IMR-90 (cell line): Measurements from ENCODE around the gene SLC12A7. TPM values are rescaled to one million over a fixed set of nuclear protein-coding genes. Genes with fewer than 3 reads are reported as not detected.

ENCODE experiments used
- ATAC-seq: fragments of 200-7000 bp; cut with Tn5 transposase; 2 replicates; pipeline ENCODE4 v1.9.1; 2020; ENCODE audit warnings: low read depth, mild to moderate bottlenecking, moderate library complexity
- BruUV-seq: library from RNA; stranded (reverse); fragments of 400-500 nt; replicated peaks from 2 replicates; lab custom pipeline; 2021; lab: Mats Ljungman, UMichigan
- CTCF ChIA-PET: fragments of 300-600 bp; formaldehyde crosslinking; extraction: SDS; loops from one replicate; lab custom pipeline; 2021; ENCODE audit warnings: antibody characterized with exemption; lab: Yijun Ruan, JAX
- POLR2A ChIA-PET: fragments of 300-600 bp; sonication (Branson Sonifier 250); formaldehyde crosslinking; loops from one replicate; lab custom pipeline; 2022; ENCODE audit warnings: antibody characterized with exemption; ENCODE audit not compliant: unreplicated experiment; lab: Charles Lee
- DNase-seq: peaks from one replicate; pipeline ENCODE4 v3.0.0; 2013
- H2AFZ ChIP-seq: replicated peaks from 2 replicates; pipeline ENCODE3; 2013; ENCODE audit warnings: low read length, mild to moderate bottlenecking; ENCODE audit not compliant: poor library complexity
- H2AK5ac ChIP-seq: 2 replicates; pipeline ENCODE4 v1.6.1; 2013; ENCODE audit warnings: low read depth, low read length, inconsistent platforms
- H2AK9ac ChIP-seq: replicated peaks from 2 replicates; pipeline ENCODE3; 2013; ENCODE audit warnings: mild to moderate bottlenecking, low read depth, low read length, moderate library complexity; ENCODE audit not compliant: poor library complexity
- H2BK120ac ChIP-seq: 2 replicates; pipeline ENCODE4 v1.6.1; 2013; ENCODE audit warnings: low read depth, low read length, inconsistent platforms
- H2BK15ac ChIP-seq: 3 replicates; pipeline ENCODE4 v1.6.1; 2013; ENCODE audit warnings: low read depth, low read length, inconsistent platforms
- H2BK20ac ChIP-seq: 2 replicates; pipeline ENCODE4 v1.6.1; 2013; ENCODE audit warnings: low read depth, mild to moderate bottlenecking, inconsistent platforms, low read length, moderate library complexity
- H2BK5ac ChIP-seq: 2 replicates; pipeline ENCODE4 v1.6.1; 2013; ENCODE audit warnings: mild to moderate bottlenecking, low read depth, low read length, inconsistent platforms; ENCODE audit not compliant: poor library complexity, severe bottlenecking
- H3K14ac ChIP-seq: replicated peaks from 2 replicates; pipeline ENCODE4 v1.6.1; 2013; ENCODE audit warnings: low read depth, low read length, inconsistent platforms
- H3K18ac ChIP-seq: 2 replicates; pipeline ENCODE4 v1.6.1; 2013; ENCODE audit warnings: low read depth, low read length, control low read depth
- H3K23ac ChIP-seq: 2 replicates; pipeline ENCODE4 v1.6.1; 2013; ENCODE audit warnings: low read depth, low read length, inconsistent platforms
- H3K27ac ChIP-seq: 2 replicates; pipeline ENCODE4 v1.5.1; 2013; ENCODE audit warnings: mild to moderate bottlenecking, control low read depth, low read length; ENCODE audit not compliant: insufficient read depth
- H3K27me3 ChIP-seq: 2 replicates; pipeline ENCODE4 v1.6.1; 2013; ENCODE audit warnings: low read length; ENCODE audit not compliant: control insufficient read depth, insufficient read depth
- H3K36me3 ChIP-seq: 2 replicates; pipeline ENCODE4 v1.6.1; 2013; ENCODE audit warnings: low read length, mixed read lengths; ENCODE audit not compliant: control insufficient read depth, insufficient read depth
- H3K4ac ChIP-seq: 2 replicates; pipeline ENCODE4 v1.6.1; 2013; ENCODE audit warnings: low read depth, low read length, inconsistent platforms
- H3K4me1 ChIP-seq: 2 replicates; pipeline ENCODE4 v1.6.1; 2013; ENCODE audit warnings: low read length, mixed read lengths; ENCODE audit not compliant: control insufficient read depth, insufficient read depth
- H3K4me2 ChIP-seq: 2 replicates; pipeline ENCODE4 v1.6.1; 2013; ENCODE audit warnings: low read depth, mild to moderate bottlenecking, control low read depth, low read length, moderate library complexity
- H3K4me3 ChIP-seq: 2 replicates; pipeline ENCODE4 v1.5.1; 2013; ENCODE audit warnings: low read depth, mild to moderate bottlenecking, control low read depth, low read length, moderate library complexity; ENCODE audit not compliant: insufficient read depth
- H3K56ac ChIP-seq: 2 replicates; pipeline ENCODE4 v1.6.1; 2013; ENCODE audit warnings: low read length, inconsistent platforms; ENCODE audit not compliant: insufficient read depth; ENCODE audit errors: extremely low read depth
- H3K79me1 ChIP-seq, 2 experiments: 2 replicates each; pipeline ENCODE4 v1.6.1; 2013; ENCODE audit warnings: low read length in 2 of 2, inconsistent platforms in 1 of 2, low read depth in 1 of 2
- H3K9ac ChIP-seq: 2 replicates; pipeline ENCODE4 v1.6.1; 2013; ENCODE audit warnings: low read depth, low read length, control low read depth
- H3K9me1 ChIP-seq: 2 replicates; pipeline ENCODE4 v1.6.1; 2013; ENCODE audit warnings: low read length, inconsistent platforms; ENCODE audit not compliant: insufficient read depth
- H3K9me3 ChIP-seq: 2 replicates; pipeline ENCODE4 v1.6.1; 2013; ENCODE audit warnings: low read length; ENCODE audit not compliant: control insufficient read depth, insufficient read depth
- H4K20me1 ChIP-seq: 2 replicates; pipeline ENCODE4 v1.6.1; 2013; ENCODE audit warnings: low read length, inconsistent platforms; ENCODE audit not compliant: insufficient read depth
- H4K5ac ChIP-seq: 2 replicates; pipeline ENCODE4 v1.6.1; 2013; ENCODE audit warnings: mild to moderate bottlenecking, low read depth, low read length, control low read depth
- H4K8ac ChIP-seq, 2 experiments: 2 replicates each; pipeline ENCODE4 v1.6.1; 2013; ENCODE audit warnings: low read depth in 2 of 2, low read length in 2 of 2, control low read depth in 1 of 2, inconsistent platforms in 1 of 2
- H4K91ac ChIP-seq: 2 replicates; pipeline ENCODE4 v1.6.1; 2013; ENCODE audit warnings: low read depth, low read length, inconsistent platforms; ENCODE audit not compliant: insufficient read depth
- BHLHE40 ChIP-seq: fragments of 150-350 bp; IDR thresholded peaks from 2 replicates; pipeline ENCODE4 v1.6.1; 2016; ENCODE audit warnings: mild to moderate bottlenecking, low read depth, low read length
- CEBPB ChIP-seq: IDR thresholded peaks from 2 replicates; pipeline ENCODE4 v1.6.1; 2012; ENCODE audit warnings: low read depth, low read length, improper control_type of control experiment
- CHD1 ChIP-seq: IDR thresholded peaks from 2 replicates; pipeline ENCODE4 v1.6.1; 2012; ENCODE audit warnings: low read depth, low read length, improper control_type of control experiment
- MAZ ChIP-seq: IDR thresholded peaks from 2 replicates; pipeline ENCODE4 v1.6.1; 2012; ENCODE audit warnings: low read depth, mild to moderate bottlenecking, low read length, improper control_type of control experiment, moderate library complexity, borderline replicate concordance
- MXI1 ChIP-seq: IDR thresholded peaks from 2 replicates; pipeline ENCODE4 v1.6.1; 2012; ENCODE audit warnings: low read depth, mild to moderate bottlenecking, low read length, moderate library complexity, borderline replicate concordance
- SMC3 ChIP-seq: fragments of 150-350 bp; IDR thresholded peaks from 2 replicates; pipeline ENCODE4 v1.6.1; 2016; ENCODE audit warnings: low read depth, mild to moderate bottlenecking, antibody characterized with exemption, low read length, moderate library complexity
- WGBS, 2 experiments: methylation state at CpG; one replicate each; pipeline versions ENCODE4 v1.1.5 to v1.1.7; 2013; ENCODE audit warnings: missing lambda C conversion rate in 2 of 2; ENCODE audit not compliant: insufficient read length in 1 of 2; ENCODE audit errors: extremely low coverage in 2 of 2; 5-methylcytosine and 5-hydroxymethylcytosine counted together
- dilution Hi-C: fragments of 300-500 bp; cut with HindIII; formaldehyde crosslinking; loops from one replicate; pipeline ENCODE4 v1.14.3; 2018; ENCODE audit warnings: low sequenced_read_pairs; ENCODE audit not compliant: unreplicated experiment
- in situ Hi-C: fragments of 300-500 bp; cut with MboI; formaldehyde crosslinking; loops from 3 replicates; pipeline ENCODE4 v1.14.3; 2019; ENCODE audit warnings: low sequenced_read_pairs, inconsistent platforms, mixed read lengths
- intact Hi-C: fragments of 100-400 bp; cut with micrococcal nuclease; formaldehyde crosslinking; loops from 2 replicates; pipeline ENCODE4 v1.10.0; 2022
- polyA plus RNA-seq, 3 experiments: library from polyadenylated mRNA; depleted of rRNA; stranded (reverse); fragments of >200 nt; gene quantifications; 2 replicates each; pipeline ENCODE4 v1.2.3, GENCODE V29; 2012; ENCODE audit warnings: low replicate concordance in 1 of 3
- total RNA-seq: library from RNA; depleted of rRNA; stranded (reverse); fragments of >200 nt; gene quantifications from 2 replicates; pipeline ENCODE4 v1.2.3, GENCODE V29; 2012
- TF ChIP-seq, protein P1 (sequence below): fragments of 150-350 bp; IDR thresholded peaks from 2 replicates; pipeline ENCODE4 v1.6.1; 2017; ENCODE audit warnings: mild to moderate bottlenecking, antibody characterized with exemption, low read length, low read depth
- TF ChIP-seq, protein P2 (sequence below): conservative IDR thresholded peaks from 2 replicates; pipeline ENCODE4 v1.5.1; 2012; ENCODE audit warnings: mild to moderate bottlenecking, low read depth, low read length, improper control_type of control experiment

Gene SLC12A7
- total and polyA plus RNA-seq, 2 of the 4 experiments (the other 2 are of a cell fraction) = 3.0 to 6.1 TPM

- H2BK5ac ChIP-seq = no peak overlapping the region
- 97% methylated on average over 26 of the region's 39 CpGs; no CpG with 5 or more reads in 1 of the 2 experiments for WGBS, 2 experiments
- H3K4me1 ChIP-seq = no peaks in the 10 kb centered on the region
- H3K14ac ChIP-seq = no peak overlapping the region
- no peaks in the 10 kb centered on the region for H3K9me1 ChIP-seq
- in situ Hi-C loops = no loop called here
- H2BK15ac ChIP-seq = no peak overlapping the region
- H2AFZ ChIP-seq = no peak overlapping the region
- H3K4me3 ChIP-seq = no peak overlapping the region
- H3K27me3 ChIP-seq = no peaks in the 10 kb centered on the region
- DNase-seq (no peak), ATAC-seq (no peak)
- intact Hi-C loops = no loop called here
- H3K9ac ChIP-seq = no peak overlapping the region
- no peak overlapping the region for H2BK20ac ChIP-seq
- H3K36me3 ChIP-seq = peaks cover 21% of the 10 kb centered on the region; the same call in 1 of the 2 replicates
- H4K5ac ChIP-seq = no peak overlapping the region
- H3K9me3 ChIP-seq = no peaks in the 10 kb centered on the region
- H4K20me1 ChIP-seq = no peaks in the 10 kb centered on the region; the same call in 1 of the 2 replicates
- H3K27ac ChIP-seq = no peak overlapping the region
- no TSS peak for BruUV-seq
- H3K4ac ChIP-seq = no peak overlapping the region
- CTCF ChIA-PET = no interaction called here
- H2BK120ac ChIP-seq = no peak overlapping the region
- H3K4me2 ChIP-seq = no peak overlapping the region
- no peak overlapping the region for H4K8ac ChIP-seq
- no peak overlapping the region for H3K56ac ChIP-seq
- no peaks in the 10 kb centered on the region for H3K79me1 ChIP-seq
- H2AK9ac ChIP-seq = no peak overlapping the region
- dilution Hi-C loops = no loop called here
- no peak overlapping the region for H3K23ac ChIP-seq
- POLR2A ChIA-PET = no interaction called here
- H3K18ac ChIP-seq = no peak overlapping the region
- H2AK5ac ChIP-seq = no peak overlapping the region
- TF ChIP-seq SMC3 (no peak), CHD1 (no peak), BHLHE40 (no peak), MXI1 (no peak), MAZ (no peak), CEBPB (no peak)
- TF ChIP-seq, protein P1, sequence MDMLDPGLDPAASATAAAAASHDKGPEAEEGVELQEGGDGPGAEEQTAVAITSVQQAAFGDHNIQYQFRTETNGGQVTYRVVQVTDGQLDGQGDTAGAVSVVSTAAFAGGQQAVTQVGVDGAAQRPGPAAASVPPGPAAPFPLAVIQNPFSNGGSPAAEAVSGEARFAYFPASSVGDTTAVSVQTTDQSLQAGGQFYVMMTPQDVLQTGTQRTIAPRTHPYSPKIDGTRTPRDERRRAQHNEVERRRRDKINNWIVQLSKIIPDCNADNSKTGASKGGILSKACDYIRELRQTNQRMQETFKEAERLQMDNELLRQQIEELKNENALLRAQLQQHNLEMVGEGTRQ = no peak
- TF ChIP-seq, protein P2, sequence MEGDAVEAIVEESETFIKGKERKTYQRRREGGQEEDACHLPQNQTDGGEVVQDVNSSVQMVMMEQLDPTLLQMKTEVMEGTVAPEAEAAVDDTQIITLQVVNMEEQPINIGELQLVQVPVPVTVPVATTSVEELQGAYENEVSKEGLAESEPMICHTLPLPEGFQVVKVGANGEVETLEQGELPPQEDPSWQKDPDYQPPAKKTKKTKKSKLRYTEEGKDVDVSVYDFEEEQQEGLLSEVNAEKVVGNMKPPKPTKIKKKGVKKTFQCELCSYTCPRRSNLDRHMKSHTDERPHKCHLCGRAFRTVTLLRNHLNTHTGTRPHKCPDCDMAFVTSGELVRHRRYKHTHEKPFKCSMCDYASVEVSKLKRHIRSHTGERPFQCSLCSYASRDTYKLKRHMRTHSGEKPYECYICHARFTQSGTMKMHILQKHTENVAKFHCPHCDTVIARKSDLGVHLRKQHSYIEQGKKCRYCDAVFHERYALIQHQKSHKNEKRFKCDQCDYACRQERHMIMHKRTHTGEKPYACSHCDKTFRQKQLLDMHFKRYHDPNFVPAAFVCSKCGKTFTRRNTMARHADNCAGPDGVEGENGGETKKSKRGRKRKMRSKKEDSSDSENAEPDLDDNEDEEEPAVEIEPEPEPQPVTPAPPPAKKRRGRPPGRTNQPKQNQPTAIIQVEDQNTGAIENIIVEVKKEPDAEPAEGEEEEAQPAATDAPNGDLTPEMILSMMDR = no peak
- H4K91ac ChIP-seq = no peak overlapping the region
These were observed 26.5 kb downstream of the SLC12A7 start for GRCh38 chr5:1085391-1085790.
